Keratinocyte (primary cell): ENCODE data around the gene NKIRAS1.

Source experiments
- CTCF ChIP-seq, 3 experiments: IDR thresholded peaks in 1 of 3; conservative IDR thresholded peaks in 1 of 3; optimal IDR thresholded peaks in 1 of 3; 2 replicates in 2 of 3; 3 replicates in 1 of 3; pipeline versions ENCODE3 to v1.5.1; 2011; ENCODE audit warnings: low read length in 3 of 3, mild to moderate bottlenecking in 3 of 3, moderate library complexity in 2 of 3, control low read depth in 1 of 3, inconsistent platforms in 1 of 3; ENCODE audit not compliant: insufficient read depth in 2 of 3; ENCODE audit errors: extremely low read depth in 1 of 3
- EZH2 ChIP-seq: IDR thresholded peaks from one replicate; pipeline ENCODE4 v1.6.1; 2012; ENCODE audit warnings: inconsistent platforms, mild to moderate bottlenecking, low read length, moderate library complexity

DNA sequence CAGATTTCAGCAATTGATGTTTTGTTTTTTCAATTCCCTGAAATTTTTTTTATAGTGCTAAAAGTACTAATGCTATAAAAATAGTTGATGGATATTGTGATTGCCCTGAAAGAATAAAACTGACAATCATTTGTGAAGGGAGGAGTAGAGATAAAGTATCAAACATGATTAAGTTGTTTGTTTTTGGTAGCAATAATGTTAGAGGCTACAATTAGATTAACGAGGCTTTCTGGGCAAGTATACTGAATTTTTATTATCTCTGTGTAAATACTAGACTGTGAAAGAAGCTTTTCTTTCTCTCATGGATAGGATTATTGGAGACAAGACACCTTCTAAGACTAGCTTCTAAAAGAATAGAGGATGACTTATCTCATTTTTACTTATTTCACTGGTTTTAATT is 43.9 kb upstream of the NKIRAS1 start:
- no peak for TF ChIP-seq CTCF (optimal IDR thresholded peaks at IDR 0.05 in 1 of 3, IDR thresholded peaks at IDR 0.05 in 1 of 3, conservative IDR thresholded peaks at IDR 0.05 in 1 of 3; ENCODE audit: extremely low read depth in 1 of 3, insufficient read depth in 2 of 3, low read length in 3 of 3)
- TF ChIP-seq EZH2: no peak
